ENCODE data around the gene SZRD1. TPM values are rescaled to one million over a fixed set of nuclear protein-coding genes. Genes with fewer than 3 reads are reported as not detected.

Gene SZRD1
- polyA plus RNA-seq, 2 of the 4 experiments (the other 2 are of a cell fraction), result 56.8 to 91.9 TPM

- Histone ChIP-seq H3K4me3 (no peak overlapping the region), H3K4me2 (no peak overlapping the region), H3K9me3 (no peaks in the 10 kb centered on the region), H3K4me1 (no peaks in the 10 kb centered on the region), H3K27ac (no peak overlapping the region)
- 76% methylated on average over 7 of the region's 7 CpGs for WGBS (ENCODE audit: missing lambda C conversion rate)
- TF ChIP-seq, protein P1, sequence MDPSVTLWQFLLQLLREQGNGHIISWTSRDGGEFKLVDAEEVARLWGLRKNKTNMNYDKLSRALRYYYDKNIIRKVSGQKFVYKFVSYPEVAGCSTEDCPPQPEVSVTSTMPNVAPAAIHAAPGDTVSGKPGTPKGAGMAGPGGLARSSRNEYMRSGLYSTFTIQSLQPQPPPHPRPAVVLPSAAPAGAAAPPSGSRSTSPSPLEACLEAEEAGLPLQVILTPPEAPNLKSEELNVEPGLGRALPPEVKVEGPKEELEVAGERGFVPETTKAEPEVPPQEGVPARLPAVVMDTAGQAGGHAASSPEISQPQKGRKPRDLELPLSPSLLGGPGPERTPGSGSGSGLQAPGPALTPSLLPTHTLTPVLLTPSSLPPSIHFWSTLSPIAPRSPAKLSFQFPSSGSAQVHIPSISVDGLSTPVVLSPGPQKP (IDR thresholded peaks at IDR 0.05; ENCODE audit: low read depth, low read length), result no peak
- TF ChIP-seq RFX5 (IDR thresholded peaks at IDR 0.05) (no peak), HOXA7 (CRISPR knock-in tag; IDR thresholded peaks at IDR 0.05) (no peak), EHMT2 (IDR thresholded peaks at IDR 0.05; ENCODE audit: low read depth) (no peak), ZC3H11A (IDR thresholded peaks at IDR 0.05) (no peak), CEBPB (IDR thresholded peaks at IDR 0.05) (no peak), HDAC2 (IDR thresholded peaks at IDR 0.05) (no peak)
- POLR2A ChIA-PET, result no interaction called here
- ATAC-seq, result no peak
- no peak for DNase-seq (ENCODE audit: low read depth in 1 of 2, low spot score in 1 of 2)
- CTCF ChIA-PET, result interaction anchor here (1.3 kb wide), 1 partner anchor 67 kb away, joined by 3 read pairs; the partner anchor contains the start of gene FBXO42
- FAIRE-seq, result no peak
Observed at GRCh38 chr1:16418823-16419425, 51.9 kb downstream of the SZRD1 start.

- DNase-seq (ENCODE audit: low read depth in 1 of 2, low spot score in 1 of 2), result no peak
- 59% methylated on average over 9 of the region's 9 CpGs for WGBS (ENCODE audit: missing lambda C conversion rate)
- Histone ChIP-seq H3K4me1 (0 out of 3 replicates have a peak, but pooled peaks cover 4% of the 10 kb centered on the region), H3K4me3 (no peak overlapping the region), H3K4me2 (no peak overlapping the region), H3K27ac (no peak overlapping the region), H3K9me3 (no peaks in the 10 kb centered on the region)
- ATAC-seq, result no peak
- ChIA-PET POLR2A (no interaction called here), CTCF (interaction anchor here (1.4 kb wide), 1 partner anchor 21 kb away, joined by 5 read pairs; the partner anchor contains the start of gene NECAP2)
- FAIRE-seq, result no peak
- no peak for TF ChIP-seq KDM5A (IDR thresholded peaks at IDR 0.05)
- no peak for TF ChIP-seq RFX5 (IDR thresholded peaks at IDR 0.05)
- TF ChIP-seq EP300 (IDR thresholded peaks at IDR 0.05), result no peak
- TF ChIP-seq RNF2 (IDR thresholded peaks at IDR 0.05; ENCODE audit: borderline replicate concordance, low read depth), result no peak
- no peak for TF ChIP-seq BHLHE40 (IDR thresholded peaks at IDR 0.05; ENCODE audit: low read depth, low read length)
- no peak for TF ChIP-seq SREBF2 (IDR thresholded peaks at IDR 0.05)
- TF ChIP-seq POLR2A (IDR thresholded peaks at IDR 0.05; ENCODE audit: low read length), result no peak
- TF ChIP-seq EHMT2 (IDR thresholded peaks at IDR 0.05; ENCODE audit: low read depth), result no peak
- TF ChIP-seq ZC3H11A (IDR thresholded peaks at IDR 0.05), result no peak
- TF ChIP-seq ZNF302 (CRISPR knock-in tag; IDR thresholded peaks at IDR 0.05), result no peak
- no peak for TF ChIP-seq CHD4 (IDR thresholded peaks at IDR 0.05; ENCODE audit: borderline replicate concordance)
Observed at GRCh38 chr1:16420424-16421118, 53.5 kb downstream of the SZRD1 start.

DNA sequence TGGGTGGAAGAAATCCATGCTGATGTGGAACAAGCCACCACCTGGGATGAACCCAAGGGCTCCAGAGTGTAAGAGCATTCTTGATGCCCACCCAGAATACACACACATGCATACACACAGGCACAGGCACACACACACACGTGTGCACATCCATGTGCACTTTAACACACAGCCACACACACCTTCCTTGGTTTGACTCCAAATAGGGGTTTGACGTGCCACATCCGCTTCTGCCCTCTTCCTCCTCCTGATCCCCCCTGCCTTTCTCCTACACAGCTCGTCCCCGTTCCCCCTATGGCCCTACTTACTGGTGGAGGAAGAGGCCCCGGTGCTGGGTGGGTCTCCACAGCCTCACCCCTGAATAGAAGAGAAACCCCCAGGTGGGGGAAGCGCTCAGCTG is 54.2 kb downstream of the SZRD1 start:
- WGBS (ENCODE audit: missing lambda C conversion rate), result 75% methylated on average over 5 of the region's 7 CpGs
- Histone ChIP-seq H3K9me3 (no peaks in the 10 kb centered on the region), H3K27ac (no peak overlapping the region), H3K4me3 (no peak overlapping the region), H3K4me2 (no peak overlapping the region), H3K4me1 (0 out of 3 replicates have a peak, but pooled peaks cover 4% of the 10 kb centered on the region)
- FAIRE-seq (no peak), ATAC-seq (no peak), DNase-seq (ENCODE audit: low read depth in 1 of 2, low spot score in 1 of 2) (no peak)
- TF ChIP-seq HOXB13 (CRISPR knock-in tag; IDR thresholded peaks at IDR 0.05; ENCODE audit: low read depth) (no peak), CHD4 (IDR thresholded peaks at IDR 0.05; ENCODE audit: borderline replicate concordance) (no peak), EP300 (IDR thresholded peaks at IDR 0.05) (no peak), EHF (CRISPR knock-in tag; IDR thresholded peaks at IDR 0.05) (no peak), NR3C1 (IDR thresholded peaks at IDR 0.05) (no peak), POLR2AphosphoS2 (conservative IDR thresholded peaks at IDR 0.05; ENCODE audit: low read length) (no peak), ATOH8 (CRISPR knock-in tag; IDR thresholded peaks at IDR 0.05; ENCODE audit: low read depth) (no peak), CTCF (IDR thresholded peaks at IDR 0.05) (no peak), SREBF2 (IDR thresholded peaks at IDR 0.05) (no peak), RNF2 (IDR thresholded peaks at IDR 0.05; ENCODE audit: borderline replicate concordance, low read depth) (no peak), FOXS1 (CRISPR knock-in tag; IDR thresholded peaks at IDR 0.05) (no peak)
- ChIA-PET CTCF (interaction anchor here (1.4 kb wide), 1 partner anchor 20 kb away, joined by 5 read pairs; the partner anchor contains the start of gene NECAP2), POLR2A (no interaction called here)
